Inferior parietal cortex (tissue), 1 donor: Measurements from ENCODE around the gene RACGAP1.
"Not testable (repeated sequence)": the region's sequence is repeated elsewhere in the genome, so short reads cannot be mapped to it uniquely, and the experiment has no call there.

ENCODE experiments used
- DNase-seq: peaks from one replicate; pipeline ENCODE4 v3.0.0-alpha.2; 2016; ENCODE audit errors: extremely low spot score

The RACGAP1 gene

DNA sequence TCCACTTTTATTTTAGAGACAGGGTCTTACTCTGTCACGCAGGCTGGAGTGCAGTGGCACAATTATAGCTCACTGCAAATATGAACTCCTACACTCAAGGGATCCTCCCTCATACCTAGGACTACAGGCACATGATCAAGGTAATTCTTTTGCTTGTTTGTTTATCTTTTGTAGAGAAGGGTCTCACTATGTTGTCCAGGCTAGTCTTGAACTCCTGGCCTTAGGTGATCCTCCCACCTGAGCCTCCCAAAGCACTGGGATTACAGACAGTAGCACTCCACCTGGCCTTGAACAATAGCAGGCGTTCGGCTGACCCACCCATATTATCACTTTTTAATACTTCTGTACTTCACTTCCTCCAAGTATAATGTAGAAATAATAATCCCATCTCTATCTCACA, 1.4 kb upstream of the RACGAP1 start:
- DNase-seq, result no peak

DNA sequence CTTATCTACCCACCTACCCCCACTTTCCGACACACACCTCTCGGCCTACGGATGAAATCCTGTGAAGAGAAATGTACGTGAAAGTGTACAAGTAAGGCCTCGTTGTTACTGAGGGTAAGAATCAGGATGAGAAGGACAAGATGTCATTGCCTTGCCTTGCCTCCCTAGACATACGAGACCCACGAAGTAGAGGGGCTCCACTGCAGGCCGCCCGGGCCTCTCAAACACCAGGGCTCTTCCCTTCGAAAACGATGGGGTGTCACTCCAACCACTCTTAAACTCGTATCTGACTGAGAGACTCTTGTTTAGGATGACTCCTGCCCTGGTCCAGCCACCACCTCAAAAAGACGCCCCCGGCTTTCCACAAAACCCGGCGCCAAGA, 498 bp downstream of the RACGAP1 start:
- DNase-seq, result no peak

GRCh38 chr12:50024227-50024626, 1.1 kb downstream of the RACGAP1 start:
- no peak for DNase-seq

GRCh38 chr12:50022903-50023302, 2.4 kb downstream of the RACGAP1 start:
- no peak for DNase-seq

DNA sequence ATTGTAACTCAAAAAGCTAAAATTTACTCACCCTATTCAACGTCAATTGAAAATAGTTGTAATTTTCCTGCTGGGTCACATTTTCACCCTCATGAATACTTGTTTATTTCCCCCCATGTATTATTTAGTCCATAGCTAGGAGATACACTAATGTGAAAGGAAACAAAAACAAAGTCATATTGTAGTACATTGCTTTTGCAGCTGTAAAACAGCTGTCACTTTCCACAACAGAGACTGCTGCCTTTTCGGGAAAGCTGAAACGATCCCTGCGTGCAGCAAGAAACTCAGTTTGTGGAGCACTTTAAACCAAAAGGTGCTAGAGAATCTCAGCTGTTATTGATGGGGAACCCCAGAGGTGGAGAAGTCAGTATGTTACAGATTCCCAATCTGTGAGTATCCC, 4.3 kb downstream of the RACGAP1 start:
- DNase-seq, result no peak

- no peak for DNase-seq
Measured at GRCh38 chr12:50019524-50019923, 5.8 kb downstream of the RACGAP1 start.

- no peak for DNase-seq
Measured at GRCh38 chr12:50018968-50019367, 6.3 kb downstream of the RACGAP1 start.

DNA sequence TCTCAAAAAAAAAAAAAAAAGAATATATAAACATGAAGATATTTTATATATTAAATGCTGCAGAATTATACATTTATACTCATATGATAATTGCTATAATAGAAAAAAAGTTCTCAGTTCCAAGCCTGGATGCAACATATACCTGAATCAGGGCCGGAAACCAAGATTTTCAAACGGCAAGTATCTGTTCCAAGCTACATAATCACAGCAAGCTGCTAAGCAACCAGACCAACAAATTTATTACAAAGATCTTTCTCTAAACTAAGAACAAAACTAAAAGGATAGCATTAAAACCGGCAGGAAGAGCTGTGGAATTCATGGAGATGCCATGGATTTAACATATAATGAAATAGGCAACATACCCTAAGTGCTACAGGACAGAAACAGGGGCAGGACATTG, 7.1 kb downstream of the RACGAP1 start:
- no peak for DNase-seq

- DNase-seq, result no peak
Measured at GRCh38 chr12:50017641-50018040, 7.7 kb downstream of the RACGAP1 start.

GRCh38 chr12:50016501-50017475, 8.5 kb downstream of the RACGAP1 start:
- peak; percentile 72 for DNase-seq

- DNase-seq, result no peak
Measured at GRCh38 chr12:50014342-50014741, 11.0 kb downstream of the RACGAP1 start.

- DNase-seq, result peak; percentile 27
Measured at GRCh38 chr12:50013361-50014147, 11.7 kb downstream of the RACGAP1 start.

GRCh38 chr12:50006754-50007442, 18.4 kb downstream of the RACGAP1 start:
- no peak for DNase-seq

DNA sequence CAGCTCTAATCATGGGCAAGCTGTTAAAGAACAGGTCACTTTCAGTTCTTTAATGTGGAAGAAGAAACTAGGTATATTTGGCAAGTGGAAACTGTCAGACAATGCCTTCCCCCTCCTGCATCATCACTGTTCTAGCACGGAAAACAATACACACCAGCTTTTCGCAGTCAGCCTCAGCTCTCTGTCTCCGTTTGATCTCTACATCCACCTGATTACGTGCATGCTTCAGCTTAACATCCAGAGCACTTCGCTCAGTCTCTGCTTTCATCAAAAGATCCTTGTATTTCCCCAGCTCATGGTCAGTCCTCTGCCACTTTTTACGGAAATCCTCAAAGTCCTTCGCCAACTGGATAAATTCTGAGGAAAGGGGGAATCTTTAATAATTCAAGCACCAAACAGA, 19.0 kb downstream of the RACGAP1 start:
- DNase-seq, result no peak

GRCh38 chr12:50005175-50005574, 20.1 kb downstream of the RACGAP1 start:
- DNase-seq, result peak; percentile 51

DNA sequence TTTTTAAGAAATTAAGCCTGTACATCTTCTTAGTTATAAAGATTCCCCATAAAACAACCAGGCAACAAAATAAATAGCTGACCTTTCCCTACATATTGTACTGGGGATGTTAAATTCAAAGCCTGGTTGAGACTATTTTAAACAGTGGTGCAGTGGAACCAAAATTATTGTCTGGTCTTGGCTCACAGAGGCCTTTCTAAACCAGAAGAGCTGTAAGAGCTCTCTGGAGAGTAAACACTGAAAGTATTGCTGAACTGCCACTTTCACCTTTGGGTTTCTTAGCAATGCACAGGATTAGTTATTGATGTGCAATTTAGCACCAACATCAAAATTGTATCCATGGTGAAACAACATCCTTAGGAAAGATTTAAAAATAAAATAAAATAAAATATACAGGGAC, 20.6 kb downstream of the RACGAP1 start:
- no peak for DNase-seq

- no peak for DNase-seq
Measured at GRCh38 chr12:50003595-50003994, 21.7 kb downstream of the RACGAP1 start.

GRCh38 chr12:49998453-49998852, 26.8 kb downstream of the RACGAP1 start:
- no peak for DNase-seq

- DNase-seq, result no peak
Measured at GRCh38 chr12:49990273-49990672, 35.0 kb downstream of the RACGAP1 start.

GRCh38 chr12:49989400-49989799, 35.9 kb downstream of the RACGAP1 start:
- not testable (repeated sequence) for DNase-seq

DNA sequence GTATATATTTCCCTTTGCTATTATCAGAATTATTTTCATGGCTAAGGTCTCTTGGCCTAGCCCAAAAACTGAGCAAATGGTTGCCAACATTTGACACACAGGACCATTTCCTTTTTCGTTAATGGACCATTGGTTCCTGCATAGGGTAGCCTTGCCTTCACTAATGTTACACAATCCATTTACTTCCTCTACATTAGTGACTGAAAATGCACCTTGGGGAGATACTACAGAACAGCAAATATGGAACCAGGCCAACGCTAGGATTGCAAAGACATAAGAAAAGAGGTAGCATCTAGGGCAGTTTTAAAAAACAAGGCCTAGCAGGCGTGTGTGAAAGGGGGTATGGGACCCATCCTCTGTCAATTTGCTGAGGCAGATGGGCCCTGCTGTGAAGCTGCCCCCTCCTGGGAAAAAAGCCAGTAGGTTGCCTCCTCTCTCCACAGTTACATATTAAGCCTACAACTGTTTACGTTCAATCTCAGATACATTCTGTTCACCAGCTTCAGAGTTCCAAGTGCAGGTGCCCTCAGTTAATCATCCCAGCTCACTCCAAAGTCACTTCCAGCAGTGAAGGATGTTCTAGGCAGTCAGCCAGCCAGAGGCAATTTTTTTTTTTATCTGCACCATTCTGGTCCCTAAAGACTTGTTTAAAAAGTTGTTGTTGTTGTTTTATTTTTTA, 37.5 kb downstream of the RACGAP1 start:
- no peak for DNase-seq

- DNase-seq, result not testable (repeated sequence)
Measured at GRCh38 chr12:49986476-49986875, 38.8 kb downstream of the RACGAP1 start.
